IPS-15b (cell line): ENCODE results near the gene LENEP.

ENCODE experiments used
- H3K27me3 ChIP-seq: one replicate; pipeline ENCODE4 v1.6.1; 2013; ENCODE audit warnings: low read length; ENCODE audit not compliant: control insufficient read depth, insufficient read depth
- H3K36me3 ChIP-seq: one replicate; pipeline ENCODE4 v1.6.1; 2013; ENCODE audit warnings: low read length; ENCODE audit not compliant: control insufficient read depth, insufficient read depth
- H3K4me1 ChIP-seq: one replicate; pipeline ENCODE4 v1.6.1; 2013; ENCODE audit warnings: mild to moderate bottlenecking, low read length; ENCODE audit not compliant: control insufficient read depth, insufficient read depth
- H3K4me3 ChIP-seq: one replicate; pipeline ENCODE4 v1.5.1; 2013; ENCODE audit warnings: low read depth, low read length
- H3K9ac ChIP-seq: one replicate; pipeline ENCODE4 v1.6.1; 2013; ENCODE audit warnings: low read depth, mild to moderate bottlenecking, low read length
- H3K9me3 ChIP-seq: one replicate; pipeline ENCODE4 v1.6.1; 2013; ENCODE audit warnings: mild to moderate bottlenecking, low read length; ENCODE audit not compliant: control insufficient read depth, insufficient read depth

LENEP gene

DNA sequence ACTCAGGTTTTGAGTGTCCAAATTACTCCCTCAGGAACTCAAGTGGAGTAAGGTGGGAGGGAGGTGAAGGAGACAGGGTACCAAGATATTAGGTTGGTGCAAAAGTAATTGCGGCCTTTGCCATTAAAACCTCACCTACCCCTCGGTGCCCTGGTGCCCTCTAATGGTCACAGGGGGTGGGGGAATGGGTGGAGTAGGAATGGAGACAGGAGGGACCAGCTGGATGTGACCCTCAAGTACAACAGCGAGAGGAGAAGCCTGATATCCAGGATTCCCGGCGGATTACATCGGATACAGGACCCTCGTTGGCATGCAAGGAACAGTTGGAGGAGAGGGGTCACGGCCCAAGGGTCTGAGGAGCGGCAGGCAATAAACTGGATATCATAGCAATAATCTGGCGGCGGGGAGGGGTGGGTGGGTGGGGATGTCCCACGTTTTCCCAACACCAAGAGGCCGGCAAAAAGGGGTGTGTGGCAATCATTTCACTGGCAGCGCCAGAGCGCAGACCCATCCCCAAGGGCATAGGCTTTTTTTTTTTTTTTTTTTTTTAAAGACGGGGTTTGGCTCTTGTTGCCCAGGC is 4.9 kb downstream of the LENEP start:
- Histone ChIP-seq H3K36me3 (no peaks in the 10 kb centered on the region), H3K4me3 (no peak overlapping the region), H3K9ac (no peak overlapping the region), H3K4me1 (no peaks in the 10 kb centered on the region), H3K27me3 (peaks cover 5% of the 10 kb centered on the region), H3K9me3 (no peaks in the 10 kb centered on the region)

DNA sequence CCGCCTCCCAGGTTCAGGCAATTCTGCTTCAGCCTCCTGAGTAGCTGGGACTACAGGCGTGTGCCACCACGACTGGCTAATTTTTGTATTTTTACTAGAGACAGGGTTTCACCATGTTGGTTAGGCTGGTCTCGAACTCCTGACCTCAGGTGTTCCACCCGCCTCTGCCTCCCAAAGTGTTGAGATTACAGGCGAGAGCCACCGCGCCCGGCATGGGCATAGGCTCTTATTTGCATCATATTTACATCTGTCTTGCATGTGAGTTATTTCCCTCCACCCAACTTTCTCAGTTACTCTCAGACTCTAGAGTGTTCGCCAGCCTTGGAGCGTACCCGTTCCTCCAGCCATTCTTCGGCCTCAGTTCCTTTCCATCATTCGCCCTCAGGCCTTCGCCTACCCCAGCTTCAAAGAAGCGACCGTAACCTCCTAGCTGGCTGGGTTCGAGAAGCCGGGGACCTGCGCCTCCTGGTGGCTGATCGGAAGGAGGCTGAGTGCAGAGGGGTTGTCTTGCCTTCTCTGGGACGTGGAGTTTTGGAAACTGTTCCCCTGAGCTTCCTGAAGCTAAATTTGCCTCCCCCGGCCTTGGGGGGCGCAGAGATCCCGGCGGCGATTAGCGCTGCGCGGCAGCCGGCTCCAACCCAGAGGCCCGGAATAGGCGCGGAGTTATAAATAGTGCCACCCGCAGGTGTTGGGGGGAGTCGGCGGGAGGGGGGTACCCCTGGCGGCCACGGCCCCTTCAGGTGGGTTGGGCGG is 5.6 kb downstream of the LENEP start:
- H3K27me3 ChIP-seq = peaks cover 5% of the 10 kb centered on the region
- H3K4me3 ChIP-seq = peak overlapping the region; percentile 89
- H3K36me3 ChIP-seq = no peaks in the 10 kb centered on the region
- no peak overlapping the region for H3K9ac ChIP-seq
- no peaks in the 10 kb centered on the region for H3K4me1 ChIP-seq
- no peaks in the 10 kb centered on the region for H3K9me3 ChIP-seq

- H3K36me3 ChIP-seq = no peaks in the 10 kb centered on the region
- no peaks in the 10 kb centered on the region for H3K9me3 ChIP-seq
- H3K4me3 ChIP-seq = peak overlapping the region; percentile 89
- peaks cover 5% of the 10 kb centered on the region for H3K27me3 ChIP-seq
- H3K9ac ChIP-seq = peak overlapping the region; percentile 54
- peaks cover 6% of the 10 kb centered on the region for H3K4me1 ChIP-seq
Observed at GRCh38 chr1:154999571-155000410, 6.4 kb downstream of the LENEP start.

- Histone ChIP-seq H3K36me3 (no peaks in the 10 kb centered on the region), H3K27me3 (peaks cover 5% of the 10 kb centered on the region), H3K4me1 (peaks cover 9% of the 10 kb centered on the region)
Observed at GRCh38 chr1:155000411-155000725, 7.0 kb downstream of the LENEP start.

DNA sequence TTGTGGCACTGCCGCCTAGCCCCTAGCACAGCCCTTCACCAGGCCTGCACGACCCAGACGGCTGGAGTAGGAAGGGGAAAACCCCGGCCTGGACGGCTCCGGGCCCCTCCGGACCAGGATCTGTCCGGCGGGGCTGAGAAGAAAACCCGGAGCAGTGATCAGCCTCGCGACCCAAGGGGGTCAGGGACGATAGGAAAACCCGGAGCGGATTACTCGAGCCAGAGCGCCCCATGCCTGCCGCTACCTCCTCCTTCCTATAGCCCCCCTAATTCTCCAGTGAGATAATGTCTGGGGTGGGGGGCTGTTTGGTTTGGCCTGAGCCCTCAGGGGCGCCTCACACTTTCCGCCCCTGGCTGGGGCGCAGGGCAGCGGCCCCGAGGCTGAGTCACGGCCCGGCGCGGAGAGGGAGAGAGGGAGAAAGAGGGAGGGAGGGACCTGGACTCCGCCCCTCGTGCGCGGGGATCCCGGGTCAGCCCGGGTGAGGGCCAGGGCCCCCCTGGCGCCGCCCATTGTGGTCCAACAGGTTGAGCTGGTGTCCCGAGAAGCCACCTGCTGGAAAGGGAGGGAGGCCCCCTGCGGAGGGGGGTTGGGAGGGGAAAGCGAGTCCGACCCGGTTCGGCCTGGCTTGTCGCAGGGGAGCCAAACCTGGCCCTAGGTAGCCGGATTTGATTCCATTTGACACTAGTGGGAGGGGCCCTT is 7.5 kb downstream of the LENEP start:
- Histone ChIP-seq H3K9me3 (no peaks in the 10 kb centered on the region), H3K36me3 (no peaks in the 10 kb centered on the region), H3K4me3 (peak overlapping the region; percentile 89), H3K27me3 (peaks cover 5% of the 10 kb centered on the region), H3K4me1 (peaks cover 11% of the 10 kb centered on the region), H3K9ac (peak overlapping the region; percentile 73)

More at GRCh38 chr1:155000411-155000725, 7.0 kb downstream of the LENEP start:
- H3K9ac ChIP-seq = peak overlapping the region; percentile 54
- H3K9me3 ChIP-seq = no peaks in the 10 kb centered on the region
- peak overlapping the region; percentile 89 for H3K4me3 ChIP-seq

DNA sequence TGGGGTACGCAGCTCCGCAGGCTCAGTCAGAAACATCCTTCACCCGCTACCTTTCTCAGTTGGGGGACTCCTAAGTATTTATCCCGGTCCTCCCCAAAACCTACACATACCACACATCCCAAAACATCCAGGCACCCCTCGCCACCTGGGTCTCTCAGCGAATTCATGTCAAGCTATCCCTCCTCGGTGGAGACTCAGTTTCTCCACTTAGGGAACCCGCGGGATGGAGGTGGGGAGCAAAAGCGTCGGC is 8.0 kb downstream of the LENEP start:
- peaks cover 5% of the 10 kb centered on the region for H3K27me3 ChIP-seq
- peaks cover 11% of the 10 kb centered on the region for H3K4me1 ChIP-seq
- peak overlapping the region; percentile 2 for H3K9ac ChIP-seq
- H3K36me3 ChIP-seq = no peaks in the 10 kb centered on the region
- no peaks in the 10 kb centered on the region for H3K9me3 ChIP-seq
- peak overlapping the region; percentile 89 for H3K4me3 ChIP-seq

- Histone ChIP-seq H3K9me3 (no peaks in the 10 kb centered on the region), H3K36me3 (no peaks in the 10 kb centered on the region), H3K27me3 (peaks cover 5% of the 10 kb centered on the region), H3K4me3 (peak overlapping the region; percentile 89), H3K4me1 (peaks cover 11% of the 10 kb centered on the region), H3K9ac (peak overlapping the region; percentile 2)
Observed at GRCh38 chr1:155001675-155002463, 8.5 kb downstream of the LENEP start.

GRCh38 chr1:155002464-155003226 is 9.3 kb downstream of the LENEP start, which contains the start of gene ZBTB7B:
Gene ZBTB7B (plus strand): TSS chr1:155002802. CDS start chr1:155014661, 11,859 bp downstream.
- H3K4me1 ChIP-seq = peaks cover 11% of the 10 kb centered on the region
- peaks cover 4% of the 10 kb centered on the region for H3K27me3 ChIP-seq
- H3K4me3 ChIP-seq = peak within 1 kb of the TSS; percentile 89

GRCh38 chr1:155003227-155003765 is 9.9 kb downstream of the LENEP start:
- peak overlapping the region; percentile 79 for H3K4me3 ChIP-seq
- H3K27me3 ChIP-seq = no peaks in the 10 kb centered on the region
- H3K9me3 ChIP-seq = no peaks in the 10 kb centered on the region
- H3K36me3 ChIP-seq = no peaks in the 10 kb centered on the region
- peaks cover 11% of the 10 kb centered on the region for H3K4me1 ChIP-seq
- peak overlapping the region; percentile 41 for H3K9ac ChIP-seq

More at GRCh38 chr1:155002464-155003226, 9.3 kb downstream of the LENEP start, which contains the start of gene ZBTB7B:
- Histone ChIP-seq H3K36me3 (no peaks in the 10 kb centered on the region), H3K9ac (peak within 1 kb of the TSS; percentile 41), H3K9me3 (no peaks in the 10 kb centered on the region)

- Histone ChIP-seq H3K4me1 (peaks cover 12% of the 10 kb centered on the region), H3K27me3 (no peaks in the 10 kb centered on the region), H3K9me3 (no peaks in the 10 kb centered on the region), H3K9ac (peak overlapping the region; percentile 41), H3K36me3 (no peaks in the 10 kb centered on the region), H3K4me3 (peak overlapping the region; percentile 79)
Observed at GRCh38 chr1:155003766-155004351, 10.5 kb downstream of the LENEP start.
